ENCODE results near the gene PRPF19. TPM values are rescaled to one million over a fixed set of nuclear protein-coding genes. Genes with fewer than 3 reads are reported as not detected.

Gene PRPF19
- total and polyA plus RNA-seq, 10 of the 15 experiments (the other 5 are each of a cell fraction or from before 2014, with no cell fraction given), result 8.7 to 170 (median 61.3) TPM

GRCh38 chr11:60951904-60952741 is 45.7 kb upstream of the PRPF19 start, which contains the start of gene SLC15A3 (continued):
- TF ChIP-seq MYC (IDR thresholded peaks at IDR 0.05; ENCODE audit: insufficient read depth, insufficient read length, insufficient replicate concordance, low read length, severe bottlenecking) (no peak), SUZ12 (IDR thresholded peaks at IDR 0.05; ENCODE audit: unreplicated experiment) (no peak), RAD21 (IDR thresholded peaks at IDR 0.05; ENCODE audit: insufficient read depth, low read depth, low read length) (no peak), TBL1XR1 (IDR thresholded peaks at IDR 0.05; ENCODE audit: low read depth, low read length) (0 out of 2 replicates have a peak, but pooled peaks have one; percentile 19)

- H2AFZ ChIP-seq (ENCODE audit: control insufficient read depth, low read depth, low read length), result peak overlapping the region; percentile 64
Observed at GRCh38 chr11:60951606-60951903, 45.2 kb upstream of the PRPF19 start.

More at GRCh38 chr11:60951606-60951903, 45.2 kb upstream of the PRPF19 start:
- ChIA-PET RAD21 (ENCODE audit: unreplicated experiment) (interaction anchor here (4.1 kb wide), 1 partner anchor 38 kb away, joined by 43 read pairs; the partner anchor contains the start of gene TMEM109), POLR2A (interaction anchor here (2.3 to 3.3 kb wide), 2 partner anchors 11 to 38 kb away, joined by 8 to 9 read pairs; partner anchors contain the start of gene TMEM109), CTCF (interaction anchor here (1.6 to 2.0 kb wide), 2 partner anchors 16 to 21 kb away, joined by 3 to 5 read pairs; no protein-coding TSS in a partner anchor), SMC1A (ENCODE audit: uncharacterized antibody, unreplicated experiment) (interaction anchor here (0.6 to 7.6 kb wide), 2 partner anchors 37 to 208 kb away, joined by 3 to 76 read pairs; partner anchors contain the start of gene TMEM109)
- no peak for FAIRE-seq
- Histone ChIP-seq H3K9me3 (replicated peaks; ENCODE audit: control insufficient read depth, insufficient read depth, low read length) (no peaks in the 10 kb centered on the region), H3K79me2 (ENCODE audit: control insufficient read depth, insufficient read depth, low read length) (peaks cover 51% of the 10 kb centered on the region), H3K36me3 (ENCODE audit: control insufficient read depth in 2 of 2, insufficient read depth in 2 of 2, low read length in 1 of 2) (peaks cover 0 to 1% of the 10 kb centered on the region in 2 experiments; a peak in 2 of 4 replicates), H3K27me3 (replicated peaks in 1 of 2; ENCODE audit: control insufficient read depth in 2 of 2, insufficient read depth in 2 of 2, low read length in 1 of 2) (no peaks in the 10 kb centered on the region), H4K20me1 (ENCODE audit: control insufficient read depth, insufficient read depth) (no peaks in the 10 kb centered on the region; the same call in 1 of the 2 replicates), H3K4me3 (peak overlapping the region; percentile 82), H3K4me1 (ENCODE audit: control insufficient read depth, insufficient read depth, low read length) (peaks cover 28% of the 10 kb centered on the region), H3K27ac (ENCODE audit: control insufficient read depth, insufficient read depth) (peak overlapping the region; percentile 97), H3K4me2 (ENCODE audit: control insufficient read depth, insufficient read depth) (peak overlapping the region; percentile 98), H3K9ac (ENCODE audit: control insufficient read depth, insufficient read depth, low read length) (peak overlapping the region; percentile 90)
- BruUV-seq (replicated peaks), result no TSS peak
- intact Hi-C loops (cut with micrococcal nuclease; ENCODE audit: unreplicated experiment) (loop anchor here (10.0 kb wide), 1 partner anchor 107 kb away; the partner anchor contains the start of gene CCDC86), in situ Hi-C loops (cut with MboI) (no loop called here)
- peak; percentile 10 for ATAC-seq
- TF ChIP-seq DPF2 (IDR thresholded peaks at IDR 0.05), result no peak
- peak; percentile 100 for TF ChIP-seq HDGF (IDR thresholded peaks at IDR 0.05)
- TF ChIP-seq NR2C2 (IDR thresholded peaks at IDR 0.05; ENCODE audit: borderline replicate concordance, control insufficient read depth, insufficient read length, low read depth), result no peak
- TF ChIP-seq NFYA (IDR thresholded peaks at IDR 0.05; ENCODE audit: borderline replicate concordance, low read depth, low read length), result no peak
- no peak for TF ChIP-seq EZH2 (IDR thresholded peaks at IDR 0.05; ENCODE audit: borderline replicate concordance, control insufficient read depth, low read depth, low read length)
- TF ChIP-seq, protein P1, sequence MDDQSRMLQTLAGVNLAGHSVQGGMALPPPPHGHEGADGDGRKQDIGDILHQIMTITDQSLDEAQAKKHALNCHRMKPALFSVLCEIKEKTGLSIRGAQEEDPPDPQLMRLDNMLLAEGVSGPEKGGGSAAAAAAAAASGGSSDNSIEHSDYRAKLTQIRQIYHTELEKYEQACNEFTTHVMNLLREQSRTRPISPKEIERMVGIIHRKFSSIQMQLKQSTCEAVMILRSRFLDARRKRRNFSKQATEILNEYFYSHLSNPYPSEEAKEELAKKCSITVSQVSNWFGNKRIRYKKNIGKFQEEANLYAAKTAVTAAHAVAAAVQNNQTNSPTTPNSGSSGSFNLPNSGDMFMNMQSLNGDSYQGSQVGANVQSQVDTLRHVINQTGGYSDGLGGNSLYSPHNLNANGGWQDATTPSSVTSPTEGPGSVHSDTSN (IDR thresholded peaks at IDR 0.05; ENCODE audit: insufficient replicate concordance, low read depth, low read length), result peak; percentile 13
- TF ChIP-seq FOXM1 (IDR thresholded peaks at IDR 0.05; ENCODE audit: low read depth, low read length), result no peak
- TF ChIP-seq YBX1 (IDR thresholded peaks at IDR 0.05), result 0 out of 2 replicates have a peak, but pooled peaks have one; percentile 40
- TF ChIP-seq, protein P2, sequence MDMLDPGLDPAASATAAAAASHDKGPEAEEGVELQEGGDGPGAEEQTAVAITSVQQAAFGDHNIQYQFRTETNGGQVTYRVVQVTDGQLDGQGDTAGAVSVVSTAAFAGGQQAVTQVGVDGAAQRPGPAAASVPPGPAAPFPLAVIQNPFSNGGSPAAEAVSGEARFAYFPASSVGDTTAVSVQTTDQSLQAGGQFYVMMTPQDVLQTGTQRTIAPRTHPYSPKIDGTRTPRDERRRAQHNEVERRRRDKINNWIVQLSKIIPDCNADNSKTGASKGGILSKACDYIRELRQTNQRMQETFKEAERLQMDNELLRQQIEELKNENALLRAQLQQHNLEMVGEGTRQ (IDR thresholded peaks at IDR 0.05; ENCODE audit: borderline replicate concordance, low read depth, low read length), result no peak
- no peak for TF ChIP-seq IKZF2 (IDR thresholded peaks at IDR 0.05)
- TF ChIP-seq ZNF274 (IDR thresholded peaks at IDR 0.05; ENCODE audit: insufficient read depth, insufficient read length), result no peak
- WGBS (ENCODE audit: insufficient coverage, insufficient replicate concordance, low lambda C conversion rate, missing lambda C conversion rate), result 0% methylated on average over 4 of the region's 8 CpGs
- no peak for DNase-seq (ENCODE audit: low read depth, low spot score)

Measured in GM12878 (cell line).